IPS DF 4.7 (cell line): Measurements from ENCODE around the gene CACNA1F.

Experiments
- DNase-seq: peaks from one replicate; pipeline ENCODE4 v3.0.0-alpha.2; 2013; ENCODE audit warnings: low spot score; ENCODE audit errors: extremely low read depth

The CACNA1F gene

DNA sequence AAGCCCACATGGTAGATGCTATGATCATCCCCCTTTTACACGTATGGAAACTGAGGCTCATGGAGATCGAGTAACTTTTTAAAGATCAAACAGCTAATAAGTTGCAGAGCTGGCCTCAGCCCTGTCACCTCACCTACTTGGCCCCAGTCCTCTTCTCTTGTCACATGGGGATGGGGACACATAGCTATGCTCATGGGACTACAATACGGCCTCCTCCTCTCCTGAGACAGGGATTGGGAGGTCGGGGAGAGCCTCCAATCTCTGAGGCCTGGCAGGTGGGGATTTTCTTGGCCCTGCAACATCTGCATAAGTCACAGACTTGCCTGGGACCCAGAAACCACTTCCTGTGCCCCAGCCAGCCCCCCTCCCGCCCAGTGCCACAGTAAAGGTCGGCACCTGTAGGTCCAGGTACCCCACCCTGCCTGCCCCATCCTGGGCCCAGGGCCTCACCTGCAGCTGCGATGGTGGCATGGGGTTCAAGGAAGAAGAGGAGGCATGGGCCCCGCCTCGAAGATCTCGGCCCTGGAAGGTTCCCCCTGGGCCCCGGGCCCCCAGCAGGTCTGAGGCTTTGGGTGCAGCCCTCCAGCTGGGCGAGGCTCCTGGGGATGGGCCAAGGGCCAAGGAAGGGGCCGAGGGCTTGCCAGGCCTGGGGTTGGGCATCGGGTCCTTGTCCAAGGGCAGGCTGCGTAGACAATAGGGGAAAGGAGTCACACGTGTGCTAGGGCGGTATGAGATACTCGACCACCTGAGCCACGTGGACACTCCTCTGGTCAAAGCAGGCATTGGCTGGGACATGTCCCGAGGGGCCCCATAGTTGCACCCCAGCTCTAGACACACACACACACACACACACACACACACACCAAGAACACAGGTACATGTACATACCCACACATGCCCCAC is 25.0 kb upstream of the CACNA1F start:
- no peak for DNase-seq

GRCh38 chrX:49257074-49257790 is 24.1 kb upstream of the CACNA1F start:
- no peak for DNase-seq

GRCh38 chrX:49256268-49256995 is 23.3 kb upstream of the CACNA1F start:
- no peak for DNase-seq

DNA sequence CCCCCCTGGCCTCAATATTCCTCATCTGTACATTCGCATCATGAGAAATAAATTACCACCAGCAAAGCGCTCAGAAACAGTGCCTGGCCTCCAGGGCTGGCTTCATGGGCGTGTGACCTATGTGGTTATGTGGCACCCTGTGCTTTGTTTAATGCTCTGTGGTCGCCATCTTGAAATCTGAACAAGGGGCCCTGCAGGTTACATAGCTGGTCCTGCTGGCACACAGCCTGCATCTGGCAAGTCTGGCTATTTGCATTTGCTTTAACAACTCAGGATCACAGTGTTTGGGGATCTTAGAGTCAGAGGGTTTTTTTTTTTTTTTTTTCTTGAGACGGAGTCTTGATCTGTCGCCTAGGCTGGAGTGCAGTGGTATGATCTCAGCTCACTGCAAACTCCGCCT is 21.5 kb upstream of the CACNA1F start:
- no peak for DNase-seq

- no peak for DNase-seq
Measured at GRCh38 chrX:49251325-49251724, 18.2 kb upstream of the CACNA1F start.

DNA sequence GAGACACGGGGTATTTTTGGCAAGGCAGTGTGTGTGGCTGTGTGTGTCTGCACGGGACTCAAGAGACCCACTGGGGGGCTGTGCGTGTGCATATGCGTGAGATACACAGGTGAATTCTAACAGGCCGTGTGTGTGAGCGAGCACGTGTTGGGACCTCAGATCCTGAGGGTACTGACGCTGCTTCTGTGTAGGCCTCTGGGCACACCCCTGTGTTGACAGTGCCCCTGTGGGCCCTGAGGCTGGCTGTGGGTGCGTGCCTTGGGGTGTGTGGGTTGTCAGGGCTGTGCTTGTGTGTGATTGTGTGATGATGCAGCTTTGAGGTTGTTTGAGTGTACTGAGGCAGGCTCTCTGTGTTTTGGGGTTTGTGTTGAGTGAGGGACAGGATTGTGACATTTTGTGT is 17.4 kb upstream of the CACNA1F start:
- no peak for DNase-seq

DNA sequence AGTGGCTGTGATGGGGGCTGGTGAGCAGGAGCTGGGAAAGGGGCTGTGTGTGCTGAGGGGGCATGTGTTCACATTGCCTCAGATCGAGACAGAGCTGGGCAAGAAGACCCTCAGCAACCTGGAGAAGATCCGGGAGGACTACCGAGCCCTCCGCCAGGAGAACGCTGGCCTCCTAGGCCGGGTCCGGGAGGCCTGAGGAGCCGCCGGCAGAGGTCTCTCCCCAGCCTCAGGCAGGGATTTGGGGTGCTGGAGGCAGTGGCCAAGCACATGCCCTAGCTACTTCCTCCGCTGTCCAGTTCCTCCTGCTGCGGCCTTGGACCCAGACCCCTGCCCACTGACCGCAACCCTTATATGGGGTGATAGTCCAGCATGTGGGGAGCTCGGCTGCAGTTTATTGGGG is 16.9 kb upstream of the CACNA1F start:
- no peak for DNase-seq

- DNase-seq = no peak
Measured at GRCh38 chrX:49249616-49250015, 16.5 kb upstream of the CACNA1F start.

GRCh38 chrX:49249071-49249470 is 15.9 kb upstream of the CACNA1F start:
- no peak for DNase-seq

GRCh38 chrX:49247916-49248811 is 15.0 kb upstream of the CACNA1F start:
- no peak for DNase-seq

- DNase-seq = no peak
Measured at GRCh38 chrX:49247346-49247745, 14.2 kb upstream of the CACNA1F start.

- DNase-seq = no peak
Measured at GRCh38 chrX:49246541-49246940, 13.4 kb upstream of the CACNA1F start.

- no peak for DNase-seq
Measured at GRCh38 chrX:49244207-49244606, 11.1 kb upstream of the CACNA1F start.

DNA sequence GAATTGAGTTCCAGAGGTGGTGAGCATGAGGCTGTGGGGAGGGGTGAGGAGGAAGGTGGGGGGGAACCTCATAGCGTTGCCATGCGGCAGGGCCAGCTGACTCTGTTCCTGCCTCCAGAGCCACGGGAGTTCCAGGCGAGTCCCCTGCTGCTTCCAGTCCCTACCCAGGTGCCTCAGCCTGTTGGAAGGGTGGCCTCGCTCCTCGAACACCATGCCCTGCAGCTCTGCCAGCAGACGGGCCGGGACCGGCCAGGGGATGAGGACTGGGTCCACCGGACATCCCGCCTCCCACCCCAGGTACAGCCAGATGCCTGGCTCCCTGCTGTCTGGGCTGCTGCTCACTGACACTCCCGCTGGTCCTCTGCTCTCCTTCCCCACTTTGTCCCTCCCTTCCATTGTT is 10.0 kb upstream of the CACNA1F start:
- no peak for DNase-seq

GRCh38 chrX:49242545-49243066 is 9.5 kb upstream of the CACNA1F start:
- no peak for DNase-seq

DNA sequence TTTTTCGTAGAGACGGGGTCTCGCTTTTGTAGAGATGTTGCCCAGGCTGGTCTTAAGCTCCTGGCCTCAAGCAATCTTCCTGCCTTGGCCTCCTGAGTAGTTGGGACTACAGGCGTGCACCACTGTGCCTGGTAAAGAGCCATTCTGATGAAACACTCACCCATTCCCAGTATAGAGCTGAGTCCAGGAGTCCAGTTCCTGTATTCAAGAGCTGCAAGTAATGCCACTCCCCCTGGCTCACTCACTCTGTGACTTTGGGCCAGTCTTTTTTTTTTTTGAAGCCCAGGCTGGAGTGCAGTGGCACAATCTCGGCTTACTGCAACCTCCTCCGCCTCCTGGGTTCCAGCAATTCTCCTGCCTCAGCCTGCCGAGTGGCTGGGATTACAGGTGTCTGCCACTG is 5.6 kb upstream of the CACNA1F start:
- no peak for DNase-seq

- DNase-seq = no peak
Measured at GRCh38 chrX:49237060-49237459, 3.9 kb upstream of the CACNA1F start.

GRCh38 chrX:49233887-49234555 is 881 bp upstream of the CACNA1F start:
- no peak for DNase-seq

- no peak for DNase-seq
Measured at GRCh38 chrX:49232525-49232924, 615 bp downstream of the CACNA1F start.

- DNase-seq = no peak
Measured at GRCh38 chrX:49231333-49232000, 1.7 kb downstream of the CACNA1F start.
